Lung (tissue), 12 donors: ENCODE results near the gene GALNT2. TPM values are rescaled to one million over a fixed set of nuclear protein-coding genes. Genes with fewer than 3 reads are reported as not detected.

Experiments used
- ATAC-seq: fragments of 200-7000 bp; cut with Tn5 transposase; one replicate; pipeline ENCODE4 v1.9.1; 2020; ENCODE audit warnings: moderate number of reproducible peaks; ENCODE audit not compliant: insufficient read depth, low FRiP score
- DNase-seq, 3 donors: peaks; one replicate each; pipeline ENCODE4 v3.0.0-alpha.2; 2013 to 2017
- H3K27ac ChIP-seq, 2 donors: one replicate each; pipeline ENCODE4 v1.5.1; 2013; ENCODE audit warnings: mild to moderate bottlenecking in 2 of 2, moderate library complexity in 2 of 2, control low read depth in 1 of 2, inconsistent platforms in 1 of 2, low read depth in 1 of 2, low read length in 1 of 2
- H3K27me3 ChIP-seq, 3 donors: one replicate each; pipeline ENCODE4 v1.5.1; 2013; ENCODE audit warnings: low read length in 2 of 3; ENCODE audit not compliant: control insufficient read depth in 3 of 3, insufficient read depth in 3 of 3
- H3K36me3 ChIP-seq, 4 donors: one replicate each; pipeline ENCODE4 v1.5.1; 2013; ENCODE audit warnings: low read length in 4 of 4, mild to moderate bottlenecking in 1 of 4, moderate library complexity in 1 of 4; ENCODE audit not compliant: control insufficient read depth in 4 of 4, insufficient read depth in 4 of 4
- H3K4me1 ChIP-seq, 5 donors: one replicate each; pipeline ENCODE4 v1.5.1; 2013; ENCODE audit warnings: low read length in 5 of 5, mild to moderate bottlenecking in 2 of 5, moderate library complexity in 1 of 5; ENCODE audit not compliant: control insufficient read depth in 5 of 5, insufficient read depth in 5 of 5
- H3K4me3 ChIP-seq: one replicate; pipeline ENCODE4 v1.5.1; 2013; ENCODE audit warnings: mild to moderate bottlenecking, control low read depth, moderate library complexity
- H3K9ac ChIP-seq, 2 donors: one replicate each; pipeline ENCODE4 v1.5.1; 2013; ENCODE audit warnings: low read length in 2 of 2, control low read depth in 1 of 2; ENCODE audit not compliant: insufficient read depth in 1 of 2
- H3K9me3 ChIP-seq, 4 donors: one replicate each; pipeline ENCODE4 v1.5.1; 2013; ENCODE audit warnings: low read length in 3 of 4, mild to moderate bottlenecking in 1 of 4, moderate library complexity in 1 of 4; ENCODE audit not compliant: control insufficient read depth in 4 of 4, insufficient read depth in 3 of 4
- CTCF ChIP-seq: IDR thresholded peaks from 2 replicates; pipeline ENCODE4 v1.5.1; 2012; ENCODE audit warnings: mild to moderate bottlenecking; ENCODE audit errors: control extremely low read depth, extremely low read depth
- WGBS, 2 donors: extraction: QIAGEN DNeasy Blood & Tissue Kit; methylation state at CpG; one replicate each; pipeline ENCODE4 v1.1.7; 2013; 5-methylcytosine and 5-hydroxymethylcytosine counted together
- polyA plus RNA-seq, 2 donors: library from polyadenylated mRNA; stranded (reverse); fragments of 200-250 nt; gene quantifications; one replicate each; pipeline ENCODE4 v1.2.1, GENCODE V29; 2013
- total RNA-seq, 2 donors: library from RNA; depleted of rRNA in 1 of 2; stranded (reverse); fragments of >200 nt in 1 of 2; gene quantifications; one replicate each; pipeline ENCODE4 v1.2.1, GENCODE V29; 2014 to 2021
- donor health status: control.
- donor health status: control.
- donor health status: Bipolar disorder and iron deficiency.
- donor health status: healthy.
- donor health status: DM: yes; HTN: yes; CAD: no.

Gene GALNT2
- total and polyA plus RNA-seq, 4 donors = 23.1 to 101 (median 58.9) TPM

- DNase-seq (no peak), ATAC-seq (no peak)
- TF ChIP-seq CTCF = no peak
- Histone ChIP-seq H3K27ac (no peak overlapping the region), H3K27me3 (no peaks in the 10 kb centered on the region), H3K36me3 (peaks cover 3 to 23% (median 13%) of the 10 kb centered on the region in 4 donors), H3K4me1 (peaks cover 0 to 5% (median 0%) of the 10 kb centered on the region in 5 donors), H3K4me3 (no peak overlapping the region), H3K9me3 (no peaks in the 10 kb centered on the region), H3K9ac (no peak overlapping the region)
- 92 to 95% methylated on average over 24 of the region's 24 CpGs for WGBS, 2 donors
Observed at GRCh38 chr1:230280054-230280795, 213.2 kb downstream of the GALNT2 start.

GRCh38 chr1:230280906-230281413 lies 213.9 kb downstream of the GALNT2 start:
- Histone ChIP-seq H3K9ac (no peak overlapping the region), H3K36me3 (peaks cover 3 to 23% (median 10%) of the 10 kb centered on the region in 4 donors), H3K4me3 (no peak overlapping the region), H3K27ac (no peak overlapping the region), H3K9me3 (no peaks in the 10 kb centered on the region), H3K27me3 (no peaks in the 10 kb centered on the region), H3K4me1 (peaks cover 0 to 5% (median 0%) of the 10 kb centered on the region in 5 donors)
- ATAC-seq = no peak
- no peak for DNase-seq
- WGBS, 2 donors = 77 to 83% methylated on average over 23 of the region's 23 CpGs
- TF ChIP-seq CTCF = no peak

- WGBS, 2 donors = 77 to 80% methylated on average over 17 of the region's 17 CpGs
- Histone ChIP-seq H3K27me3 (no peaks in the 10 kb centered on the region), H3K9ac (no peak overlapping the region), H3K9me3 (no peaks in the 10 kb centered on the region), H3K4me3 (no peak overlapping the region), H3K36me3 (peaks cover 3 to 18% (median 7%) of the 10 kb centered on the region in 4 donors), H3K4me1 (peaks cover 0 to 5% (median 0%) of the 10 kb centered on the region in 5 donors), H3K27ac (no peak overlapping the region)
- no peak for TF ChIP-seq CTCF
- no peak for ATAC-seq
- no peak for DNase-seq
Observed at GRCh38 chr1:230281556-230281955, 214.5 kb downstream of the GALNT2 start.
